HPDE6-E6E7 (cell line): Measurements from ENCODE around the gene CDK10.
"Not testable (repeated sequence)": the region's sequence is repeated elsewhere in the genome, so short reads cannot be mapped to it uniquely, and the experiment has no call there.

Source experiments
- DNase-seq: peaks from one replicate; pipeline ENCODE4 v3.0.0; 2011; ENCODE audit warnings: missing footprints; ENCODE audit errors: extremely low spot score

CDK10 gene

DNA sequence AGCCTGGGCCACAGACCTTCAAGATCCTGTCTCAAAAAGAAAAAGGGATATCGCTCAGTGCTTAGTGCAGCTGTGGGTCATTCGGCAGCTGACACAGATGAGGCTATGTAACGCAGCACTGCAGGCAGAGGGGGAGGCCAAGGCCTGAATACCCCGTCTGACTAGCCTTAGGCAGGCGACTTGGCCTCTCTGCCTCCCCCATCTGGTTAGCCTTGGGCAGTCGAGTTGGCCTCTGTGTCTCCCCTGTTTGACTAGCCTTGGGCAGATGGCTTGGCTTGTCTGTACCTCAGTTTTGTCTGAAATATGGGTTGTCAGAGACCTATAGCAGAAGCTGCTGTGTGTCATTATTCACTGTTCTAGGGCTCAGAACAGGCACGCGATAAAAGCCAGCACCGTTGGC is 18.9 kb upstream of the CDK10 start:
- no peak for DNase-seq

DNA sequence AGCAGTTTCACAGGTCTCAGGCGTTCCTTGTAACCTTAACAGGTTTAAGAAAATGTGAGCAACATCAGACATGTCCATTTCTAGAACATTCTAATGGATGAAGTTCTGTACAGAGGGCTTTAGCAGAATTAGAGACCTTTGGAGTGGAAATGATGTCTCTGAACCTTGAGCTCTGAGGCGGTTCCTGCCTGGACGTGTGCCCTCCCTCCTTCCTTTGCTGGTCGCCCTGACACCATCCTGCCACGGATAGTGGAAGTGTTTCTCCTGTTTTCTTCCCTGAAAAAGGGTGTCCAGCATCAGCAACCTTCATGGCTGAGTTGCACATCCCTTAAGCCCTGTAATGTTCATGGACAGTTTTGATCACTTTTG is 17.7 kb upstream of the CDK10 start:
- DNase-seq, result no peak

DNA sequence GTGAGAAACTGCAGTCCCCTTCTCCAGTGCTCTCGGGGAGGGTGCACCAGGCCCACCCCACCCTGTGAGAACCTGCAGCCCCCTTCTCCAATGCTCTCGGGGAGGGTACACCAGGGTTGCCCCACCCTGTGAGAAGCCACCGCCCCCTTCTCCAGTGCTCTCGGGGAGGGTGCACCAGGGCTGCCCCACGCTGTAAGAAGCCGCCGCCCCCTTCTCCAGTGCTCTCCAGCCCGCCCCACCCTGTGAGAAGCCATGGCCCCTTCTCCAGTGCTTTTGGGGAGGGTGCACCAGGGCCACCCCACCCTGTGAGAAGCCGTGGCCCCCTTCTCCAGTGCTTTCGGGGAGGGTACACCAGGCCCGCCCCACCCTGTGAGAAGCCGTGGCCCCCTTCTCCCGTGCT is 16.7 kb upstream of the CDK10 start:
- no peak for DNase-seq

DNA sequence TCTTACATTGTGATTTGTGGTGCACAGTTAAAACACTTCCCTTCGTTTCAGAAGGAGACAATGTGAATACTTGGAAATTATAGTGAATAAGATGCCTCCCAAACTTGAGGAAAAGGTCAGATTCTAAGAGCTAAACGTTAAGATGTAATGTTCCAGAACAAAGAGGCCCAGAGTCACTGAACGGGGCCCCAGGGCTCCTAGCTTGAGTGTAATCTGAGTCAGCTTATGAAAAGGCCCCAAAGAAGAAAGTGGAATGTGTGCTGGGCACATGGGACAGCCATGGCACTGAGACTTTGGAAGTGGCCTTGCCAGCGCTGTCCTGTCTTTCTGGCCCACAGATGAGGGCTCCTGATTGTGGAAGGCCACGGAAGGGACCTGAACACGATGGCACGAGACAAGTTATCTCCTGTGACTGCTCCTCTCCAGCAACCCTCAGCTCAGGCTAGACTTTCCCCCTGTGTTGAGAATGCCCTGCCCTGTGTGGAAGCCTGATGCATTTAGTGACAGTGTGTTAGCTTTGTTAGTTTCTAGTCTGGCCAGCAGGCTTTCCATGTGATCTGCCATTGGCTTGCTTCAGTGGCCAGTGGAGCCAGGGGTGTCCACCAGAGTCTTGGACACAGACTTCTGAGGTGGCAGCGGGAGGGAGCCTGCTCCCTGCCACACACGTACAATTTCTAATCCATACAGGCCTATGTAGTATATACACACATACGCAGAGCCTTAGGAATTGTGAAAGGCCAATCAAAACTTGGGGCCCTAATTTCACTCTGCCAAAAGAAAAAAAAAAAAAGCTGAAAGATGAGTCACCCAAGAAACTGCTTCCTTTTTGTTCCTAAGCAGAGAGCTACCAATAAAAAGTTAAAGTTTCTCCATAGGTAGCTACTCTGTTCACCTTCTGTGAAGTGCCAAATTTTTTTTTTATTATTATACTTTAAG is 15.7 kb upstream of the CDK10 start:
- DNase-seq, result peak; percentile 48

DNA sequence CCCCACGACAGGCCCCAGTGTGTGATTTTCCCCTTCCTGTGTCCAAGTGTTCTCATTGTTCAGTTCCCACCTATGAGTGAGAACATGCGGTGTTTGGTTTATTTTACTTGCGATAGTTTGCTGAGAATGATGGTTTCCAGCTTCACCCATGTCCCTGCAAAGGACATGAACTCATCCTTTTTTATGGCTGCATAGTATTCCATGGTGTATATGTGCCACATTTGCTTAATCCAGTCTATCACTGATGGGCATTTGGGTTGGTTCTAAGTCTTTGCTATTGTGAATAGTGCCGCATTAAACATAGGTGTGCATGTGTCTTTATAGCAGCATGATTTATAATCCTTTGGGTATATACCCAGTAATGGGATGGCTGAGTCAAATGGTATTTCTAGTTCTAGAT is 14.9 kb upstream of the CDK10 start:
- not testable (repeated sequence) for DNase-seq

DNA sequence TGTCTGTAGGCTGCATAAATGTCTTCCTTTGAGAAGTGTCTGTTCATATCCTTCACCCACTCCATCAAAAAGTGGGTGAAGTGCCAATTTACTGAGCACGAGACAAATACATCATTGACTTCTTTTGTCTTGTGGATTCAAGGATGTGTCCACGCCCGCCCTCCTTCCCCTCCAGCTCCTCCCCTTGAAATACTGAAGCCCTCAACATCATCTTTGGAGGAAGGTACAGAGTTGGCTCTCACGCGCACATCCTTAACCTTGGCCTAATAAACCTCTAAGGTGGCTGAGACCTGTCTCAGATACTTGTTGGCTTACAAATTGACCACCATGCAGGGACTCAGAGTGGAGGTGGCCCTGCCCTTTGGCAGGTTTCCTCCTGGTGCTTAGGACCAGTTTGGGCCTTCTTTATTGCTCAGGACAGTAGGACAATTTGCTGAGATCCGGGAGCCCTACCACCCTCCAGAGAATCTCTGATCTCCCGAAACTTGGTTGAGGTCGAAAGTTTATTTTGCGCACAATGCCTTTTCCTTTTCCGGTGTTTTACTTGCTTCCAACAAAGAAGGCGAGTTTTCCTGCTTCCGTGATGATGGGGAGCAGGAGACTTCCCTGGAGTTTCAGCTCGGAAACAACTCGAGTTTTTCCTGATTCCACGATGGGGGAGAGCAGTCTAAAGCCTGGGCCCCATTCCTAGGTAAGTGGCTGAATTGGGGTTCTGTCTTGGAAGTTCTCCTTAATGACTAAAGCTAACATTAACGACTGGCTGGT is 14.1 kb upstream of the CDK10 start:
- no peak for DNase-seq

DNA sequence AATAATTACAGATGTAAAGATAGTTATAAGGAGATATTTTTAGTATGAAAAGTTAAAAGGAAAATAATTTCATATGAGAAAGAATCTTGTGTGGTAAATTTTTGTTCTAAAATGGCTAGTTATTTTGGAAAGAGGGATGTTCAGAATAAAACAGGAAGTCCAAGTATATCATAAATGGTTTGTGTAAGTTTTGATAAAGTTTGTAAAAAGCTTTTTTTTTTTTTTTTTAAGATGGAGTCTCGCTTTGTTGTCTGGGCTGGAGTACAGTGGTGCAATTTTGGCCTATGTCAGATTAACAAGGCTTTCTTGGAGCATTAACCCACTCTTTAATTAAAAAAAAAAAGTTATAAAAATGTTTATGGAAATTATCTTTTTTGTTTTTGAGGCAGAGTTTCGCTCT is 8.2 kb upstream of the CDK10 start:
- no peak for DNase-seq

DNA sequence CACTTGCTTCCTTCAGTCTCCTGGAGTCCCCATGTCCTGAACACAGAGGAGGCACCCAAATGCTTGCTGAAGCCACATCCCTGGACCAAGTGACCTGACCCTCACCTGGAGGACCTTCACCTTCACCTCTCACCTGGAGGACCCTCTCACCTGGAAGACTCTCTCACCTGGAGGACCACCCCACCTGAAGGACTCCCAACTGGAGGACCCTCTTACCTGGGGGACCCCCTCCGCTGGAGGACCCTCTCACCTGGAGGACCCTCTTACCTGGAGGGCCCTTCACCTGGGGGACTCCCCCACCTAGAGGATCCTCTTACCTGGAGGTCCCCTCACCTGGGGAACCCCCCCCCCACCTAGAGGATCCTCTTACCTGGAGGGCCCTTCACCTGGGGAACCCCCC is 573 bp upstream of the CDK10 start:
- no peak for DNase-seq

DNA sequence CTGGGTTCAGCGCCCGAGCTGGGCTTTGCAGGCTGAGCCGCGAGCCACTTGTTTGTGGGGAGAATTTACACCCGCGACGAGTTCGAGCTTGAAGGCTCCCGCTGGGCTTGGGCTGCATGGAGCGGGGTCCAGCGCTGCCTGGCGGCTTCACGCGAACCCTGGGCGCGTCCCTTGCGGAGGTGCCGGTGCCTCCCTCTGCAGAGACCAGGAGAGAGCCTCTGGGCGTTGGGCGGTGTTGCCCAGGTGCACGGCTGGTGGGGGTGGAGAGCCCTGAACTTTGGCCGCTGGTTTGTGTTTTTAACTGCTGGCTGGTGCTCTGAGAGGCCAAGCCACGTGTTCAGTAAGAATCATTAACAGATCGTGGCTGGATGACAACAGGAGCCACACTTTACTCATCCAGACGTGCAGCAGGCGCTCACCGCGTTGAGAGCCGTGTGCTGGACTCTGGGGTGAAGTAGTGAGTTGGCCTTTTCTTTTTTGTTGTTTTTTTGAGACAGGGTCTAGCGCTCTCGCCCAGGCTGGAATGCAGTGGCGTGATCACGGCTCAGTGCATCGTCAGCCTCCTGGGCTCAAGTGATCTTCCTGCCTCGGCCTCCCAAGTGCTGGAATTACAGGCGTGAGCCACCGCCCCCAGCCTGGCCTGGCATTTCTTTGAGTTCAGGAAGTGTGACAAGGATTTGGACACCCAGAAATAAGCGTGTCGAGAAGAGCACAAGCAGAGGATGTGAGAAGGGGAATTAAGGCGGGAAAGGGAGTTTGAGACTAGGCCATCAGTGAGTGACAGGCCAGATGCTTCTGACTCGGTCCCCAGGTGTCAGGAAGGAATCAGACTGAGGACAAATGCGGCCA is 827 bp downstream of the CDK10 start:
- DNase-seq, result peak; percentile 49

DNA sequence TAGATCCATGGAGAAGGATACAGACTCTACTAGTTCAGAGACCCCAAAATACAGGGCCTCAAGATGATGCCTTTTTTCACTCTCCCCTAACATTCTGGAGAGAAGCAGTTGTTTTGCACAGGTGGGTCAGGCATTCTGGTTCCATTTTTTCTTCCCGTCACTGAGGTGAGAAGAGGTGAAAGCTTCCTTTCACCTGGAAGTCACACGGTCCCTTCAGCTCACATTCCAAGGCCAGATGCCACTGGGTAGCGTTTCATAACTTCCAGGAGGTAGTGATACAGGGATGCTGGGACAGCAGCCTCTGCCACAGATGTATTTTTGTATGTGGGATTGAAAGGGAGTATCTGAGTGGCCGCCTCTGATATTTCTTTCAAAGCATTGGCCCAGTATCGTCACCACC is 1.9 kb downstream of the CDK10 start:
- DNase-seq, result no peak

DNA sequence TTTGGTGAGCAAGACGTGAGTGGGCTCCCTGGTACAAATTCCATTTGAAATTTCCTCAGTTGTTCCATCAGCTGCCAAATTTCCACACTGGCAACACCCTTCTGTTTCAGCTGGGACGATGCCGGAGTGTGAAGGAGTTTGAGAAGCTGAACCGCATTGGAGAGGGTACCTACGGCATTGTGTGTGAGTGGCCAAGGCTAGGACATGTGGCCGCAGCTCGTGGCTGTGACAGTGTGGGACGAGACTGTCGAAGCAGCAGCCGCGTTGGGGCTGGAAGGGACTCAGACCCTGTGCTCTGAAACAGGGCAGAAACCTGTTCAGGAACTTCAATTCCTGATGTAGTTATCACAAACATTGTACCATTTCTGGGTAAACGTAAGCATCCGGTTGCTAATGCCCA is 2.7 kb downstream of the CDK10 start:
- no peak for DNase-seq

DNA sequence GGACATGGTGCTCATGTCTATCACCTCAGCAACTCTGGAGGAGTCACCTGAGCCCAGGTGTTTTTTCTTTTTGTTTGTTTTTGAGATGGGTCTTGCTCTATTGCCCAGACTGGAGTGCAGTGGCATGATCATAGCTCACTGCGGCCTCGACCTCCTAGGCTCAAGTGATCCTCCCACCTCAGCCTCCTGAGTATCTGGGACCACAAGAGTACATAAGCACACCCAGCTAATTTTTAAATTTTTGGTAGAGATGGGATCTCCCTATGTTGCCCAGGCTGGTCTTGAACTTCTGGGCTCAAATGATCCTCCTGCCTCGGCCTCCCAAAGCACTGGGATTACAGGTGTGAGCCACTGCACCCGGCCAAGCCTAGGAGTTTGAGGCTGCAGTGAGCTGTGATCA is 3.1 kb downstream of the CDK10 start:
- DNase-seq, result not testable (repeated sequence)

DNA sequence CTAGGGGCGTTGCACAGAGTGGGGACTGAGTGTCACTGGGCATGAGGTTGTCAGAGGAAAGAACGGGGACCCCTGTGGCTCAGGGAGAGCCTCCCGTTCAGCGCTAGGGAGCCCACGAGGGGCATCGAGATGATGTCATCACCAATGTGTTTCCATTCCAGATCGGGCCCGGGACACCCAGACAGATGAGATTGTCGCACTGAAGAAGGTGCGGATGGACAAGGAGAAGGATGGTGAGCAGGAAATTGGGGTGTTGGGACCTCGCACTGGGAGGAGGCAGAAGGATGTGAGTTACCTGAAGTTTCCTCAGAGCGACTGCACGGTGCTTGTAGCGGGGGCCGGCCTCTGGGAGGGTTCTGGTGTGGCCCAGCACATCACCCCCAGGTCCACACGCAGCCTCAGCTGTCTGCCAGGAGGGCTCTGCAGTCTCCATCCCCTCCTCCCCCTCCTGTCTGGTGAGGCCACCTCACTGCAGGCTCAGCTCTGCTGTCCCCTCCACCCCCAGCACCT is 4.0 kb downstream of the CDK10 start:
- DNase-seq, result no peak

DNA sequence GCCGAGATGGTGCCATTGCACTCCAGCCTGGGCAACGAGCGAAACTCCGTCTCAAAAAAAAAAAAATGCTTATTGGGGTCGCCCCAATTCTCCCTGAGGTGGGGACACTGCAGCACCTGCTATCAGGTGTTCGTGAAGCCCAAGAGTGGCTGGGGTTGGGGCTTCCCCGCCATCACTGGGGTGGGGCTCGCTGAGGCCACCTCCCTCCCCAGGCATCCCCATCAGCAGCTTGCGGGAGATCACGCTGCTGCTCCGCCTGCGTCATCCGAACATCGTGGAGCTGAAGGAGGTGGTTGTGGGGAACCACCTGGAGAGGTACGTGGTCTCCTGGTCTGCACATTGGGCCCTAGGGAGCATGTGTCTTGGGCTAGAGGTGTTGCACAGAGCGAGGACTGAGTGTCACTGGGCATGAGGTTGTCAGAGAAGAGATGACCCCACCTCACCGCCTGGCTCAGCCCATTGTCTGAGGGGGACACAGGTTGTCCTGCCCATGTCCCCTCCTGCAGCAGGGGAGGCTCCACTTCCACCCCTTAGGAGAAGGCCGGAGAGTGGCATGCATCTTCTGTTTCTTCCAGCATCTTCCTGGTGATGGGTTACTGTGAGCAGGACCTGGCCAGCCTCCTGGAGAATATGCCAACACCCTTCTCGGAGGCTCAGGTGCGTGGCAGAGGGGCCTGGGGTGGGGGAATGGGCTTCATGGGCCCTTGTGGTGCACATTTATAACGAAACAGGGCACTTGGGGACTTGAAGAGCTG is 4.9 kb downstream of the CDK10 start:
- no peak for DNase-seq

DNA sequence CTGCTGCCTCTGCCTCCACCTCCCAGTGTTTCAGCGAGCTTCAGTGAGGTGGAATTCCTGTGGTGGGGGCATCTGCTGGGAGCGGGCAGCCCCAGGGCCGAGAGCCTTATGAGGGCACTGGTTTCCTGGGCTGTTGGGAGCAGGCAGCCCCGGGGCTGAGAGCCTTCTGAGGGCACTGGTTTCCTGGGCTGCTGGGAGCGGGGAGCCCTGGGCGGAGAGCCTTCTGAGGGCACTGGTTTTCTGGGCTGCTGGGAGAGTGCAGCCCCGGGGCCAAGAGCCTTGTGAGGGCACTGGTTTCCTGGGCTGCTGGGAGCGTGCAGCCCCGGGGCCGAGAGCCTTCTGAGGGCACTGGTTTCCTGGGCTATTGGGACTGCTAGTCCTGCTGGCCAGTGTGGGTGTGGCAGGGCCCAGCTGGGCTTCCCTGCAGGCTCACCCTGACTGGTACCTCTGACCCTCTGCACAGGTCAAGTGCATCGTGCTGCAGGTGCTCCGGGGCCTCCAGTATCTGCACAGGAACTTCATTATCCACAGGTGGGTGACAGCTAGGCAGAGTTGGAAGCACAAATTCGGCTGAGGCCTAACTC is 5.6 kb downstream of the CDK10 start:
- DNase-seq, result no peak

DNA sequence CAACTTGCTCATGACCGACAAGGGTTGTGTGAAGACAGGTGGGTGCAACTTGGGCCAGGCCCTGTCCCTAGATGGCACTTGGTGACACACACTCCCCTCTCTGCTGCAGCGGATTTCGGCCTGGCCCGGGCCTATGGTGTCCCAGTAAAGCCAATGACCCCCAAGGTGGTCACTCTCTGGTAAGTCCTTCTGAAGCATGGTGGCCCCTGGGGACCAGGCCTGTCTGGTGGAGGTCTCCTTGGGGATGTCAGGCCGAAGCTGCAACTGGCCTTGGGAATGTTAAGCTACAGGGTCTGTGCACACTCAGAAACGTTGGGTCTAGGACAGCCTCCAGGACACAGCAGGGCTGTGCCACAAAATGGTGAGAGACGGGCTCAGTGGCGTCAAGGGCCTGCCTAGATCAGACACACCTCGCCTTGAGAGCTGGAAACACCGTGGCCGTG is 6.8 kb downstream of the CDK10 start:
- DNase-seq, result no peak

DNA sequence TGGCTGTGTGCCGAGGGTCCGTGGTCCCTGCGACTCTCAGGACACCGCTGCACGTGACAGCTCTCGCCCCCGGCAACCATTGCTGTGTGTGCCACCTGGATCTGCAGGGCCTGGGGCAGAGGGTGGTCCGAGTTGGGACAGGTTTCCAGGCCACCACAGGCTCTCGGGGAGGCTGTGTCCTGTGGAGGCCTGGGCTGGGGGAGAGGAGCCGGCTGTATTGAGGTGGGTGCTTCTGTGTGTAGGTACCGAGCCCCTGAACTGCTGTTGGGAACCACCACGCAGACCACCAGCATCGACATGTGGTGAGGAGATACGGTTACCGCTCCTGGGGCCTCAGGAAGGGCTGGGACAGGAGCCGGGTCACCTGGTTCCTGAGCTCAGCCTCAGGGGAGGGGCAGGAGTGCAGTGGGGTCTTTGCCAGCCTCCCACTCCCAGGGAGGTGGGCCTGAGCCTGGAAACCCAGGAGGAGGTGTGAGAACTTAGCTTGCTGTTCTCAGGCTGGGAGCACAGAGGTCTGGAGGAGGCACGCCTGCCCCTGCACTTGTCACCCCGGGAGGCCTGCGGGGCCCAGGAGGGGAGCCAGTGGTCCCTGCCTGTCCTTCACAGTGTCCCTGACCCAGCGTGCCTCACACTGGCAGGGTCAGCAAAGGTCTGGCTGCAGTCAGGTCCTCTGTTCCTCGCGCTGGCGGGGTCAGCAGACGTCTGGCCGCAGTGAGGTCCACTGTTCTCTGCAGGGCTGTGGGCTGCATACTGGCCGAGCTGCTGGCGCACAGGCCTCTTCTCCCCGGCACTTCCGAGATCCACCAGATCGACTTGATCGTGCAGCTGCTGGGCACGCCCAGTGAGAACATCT is 7.7 kb downstream of the CDK10 start:
- no peak for DNase-seq

DNA sequence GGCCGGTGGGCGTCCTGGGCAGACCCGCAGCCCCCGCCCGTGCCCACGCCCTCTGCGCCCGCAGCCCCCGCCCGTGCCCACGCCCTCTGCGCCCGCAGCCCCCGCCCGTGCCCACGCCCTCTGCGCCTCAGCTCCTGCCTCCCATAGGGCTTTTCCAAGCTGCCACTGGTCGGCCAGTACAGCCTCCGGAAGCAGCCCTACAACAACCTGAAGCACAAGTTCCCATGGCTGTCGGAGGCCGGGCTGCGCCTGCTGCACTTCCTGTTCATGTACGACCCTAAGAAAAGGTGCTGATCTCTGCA is 8.2 kb downstream of the CDK10 start:
- not testable (repeated sequence) for DNase-seq

DNA sequence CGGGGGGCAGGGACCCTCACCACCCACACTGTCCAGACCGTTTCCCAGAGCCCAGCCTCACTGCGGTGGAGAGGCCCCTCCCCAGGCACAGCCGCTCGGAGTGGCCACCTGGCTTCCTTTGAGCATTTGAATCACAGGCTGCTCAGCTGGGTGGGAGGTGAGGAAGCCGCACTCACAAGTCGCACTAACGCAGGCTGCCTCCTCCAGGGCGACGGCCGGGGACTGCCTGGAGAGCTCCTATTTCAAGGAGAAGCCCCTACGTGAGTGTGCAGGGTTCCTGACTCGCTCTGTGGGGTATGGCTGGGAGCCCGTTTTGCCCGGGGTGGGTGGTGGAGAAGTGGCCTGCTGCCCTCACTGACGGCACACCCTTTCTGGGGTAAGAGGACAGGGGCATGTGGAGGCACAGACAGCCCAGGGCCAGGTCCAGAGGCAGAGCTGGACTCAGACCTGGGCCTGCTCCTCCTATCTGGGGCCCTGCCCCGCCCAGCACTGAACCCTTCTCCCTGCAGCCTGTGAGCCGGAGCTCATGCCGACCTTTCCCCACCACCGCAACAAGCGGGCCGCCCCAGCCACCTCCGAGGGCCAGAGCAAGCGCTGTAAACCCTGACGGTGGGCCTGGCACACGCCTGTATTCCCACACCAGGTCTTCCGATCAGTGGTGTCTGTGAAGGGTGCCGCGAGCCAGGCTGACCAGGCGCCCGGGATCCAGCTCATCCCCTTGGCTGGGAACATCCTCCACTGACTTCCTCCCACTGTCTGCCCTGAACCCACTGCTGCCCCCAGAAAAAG is 8.8 kb downstream of the CDK10 start:
- DNase-seq, result no peak
